HAP-1 (cell line): ENCODE results near the gene PDGFC.
"Not testable (repeated sequence)": the region's sequence is repeated elsewhere in the genome, so short reads cannot be mapped to it uniquely, and the experiment has no call there.

Experiments
- DNase-seq, 2 experiments: peaks; one replicate each; pipeline ENCODE4 v3.0.0-alpha.2; 2016 to 2020; ENCODE audit warnings: low spot score in 2 of 2
- H3K27me3 ChIP-seq: fragments of 250-450 bp; sonication (Bioruptor Pico); 2 replicates; pipeline ENCODE4 v1.5.1; 2020; ENCODE audit warnings: low read depth, mild to moderate bottlenecking, moderate library complexity
- H3K36me3 ChIP-seq: fragments of 250-450 bp; sonication (Bioruptor Pico); replicated peaks from 2 replicates; pipeline ENCODE4 v1.5.1; 2020; ENCODE audit warnings: mild to moderate bottlenecking
- H3K4me1 ChIP-seq: fragments of 250-450 bp; sonication (Bioruptor Pico); 2 replicates; pipeline ENCODE4 v1.5.1; 2020; ENCODE audit warnings: mild to moderate bottlenecking
- H3K4me3 ChIP-seq: fragments of 250-450 bp; sonication (Bioruptor Pico); 2 replicates; pipeline ENCODE4 v1.5.1; 2020; ENCODE audit warnings: mild to moderate bottlenecking, moderate library complexity
- H3K9me3 ChIP-seq: fragments of 250-450 bp; sonication (Bioruptor Pico); 2 replicates; pipeline ENCODE4 v1.5.1; 2020; ENCODE audit warnings: mild to moderate bottlenecking, moderate library complexity
- in situ Hi-C: fragments of 300-500 bp; cut with MboI; formaldehyde crosslinking; loops from 3 replicates; pipeline ENCODE4 v1.14.3; 2020; ENCODE audit warnings: low sequenced_read_pairs, inconsistent platforms, mixed read lengths

Gene PDGFC

DNA sequence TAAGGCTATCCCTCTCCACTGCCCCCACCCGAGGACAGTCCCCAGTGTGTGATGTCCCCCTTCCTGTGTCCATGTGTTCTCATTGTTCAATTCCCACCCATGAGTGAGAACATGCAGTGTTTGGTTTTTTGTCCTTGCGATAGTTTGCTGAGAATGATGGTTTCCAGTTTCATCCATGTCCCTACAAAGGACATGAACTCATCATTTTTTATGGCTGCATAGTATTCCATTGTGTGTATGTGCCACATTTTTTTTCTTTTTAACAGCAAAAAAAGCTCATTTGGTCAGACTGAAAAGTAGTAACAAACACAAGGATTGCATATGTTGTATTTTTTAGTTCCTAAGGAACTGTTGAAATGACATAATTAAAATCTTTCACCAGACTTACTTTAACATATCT lies 105.5 kb downstream of the PDGFC start:
- in situ Hi-C loops, H3K36me3 ChIP-seq, H3K9me3 ChIP-seq: not testable (repeated sequence)

DNA sequence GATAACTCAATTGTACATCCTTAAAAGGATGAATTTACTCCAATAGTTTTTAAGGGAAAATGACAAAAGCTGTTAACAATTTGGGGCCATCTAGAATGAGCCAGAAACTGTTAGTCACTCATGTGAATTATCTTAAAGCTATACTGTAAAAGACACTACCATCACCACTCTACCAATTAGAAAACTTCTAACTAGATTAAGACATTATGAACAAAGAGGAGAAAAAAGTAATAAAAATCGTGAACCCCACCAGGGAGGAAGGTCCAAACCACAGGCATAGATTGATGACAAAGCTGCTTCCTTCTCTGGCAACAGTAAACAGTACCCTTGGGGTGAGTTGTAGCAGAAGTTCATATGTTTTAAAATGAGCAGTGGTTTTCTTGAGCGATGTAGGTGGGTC lies 106.1 kb downstream of the PDGFC start:
- H3K4me3 ChIP-seq, result no peak overlapping the region
- H3K36me3 ChIP-seq, result no peaks in the 10 kb centered on the region
- DNase-seq, result no peak
- no peaks in the 10 kb centered on the region for H3K27me3 ChIP-seq
- no peaks in the 10 kb centered on the region for H3K9me3 ChIP-seq
- in situ Hi-C loops, result no loop called here
- H3K4me1 ChIP-seq, result peaks cover 18% of the 10 kb centered on the region

More for the DNA sequence above, 105.5 kb downstream of the PDGFC start:
- H3K4me3 ChIP-seq, DNase-seq, H3K27me3 ChIP-seq: not testable (repeated sequence)
- H3K4me1 ChIP-seq, result peaks cover 16% of the 10 kb centered on the region

GRCh38 chr4:156858071-156858470 lies 113.5 kb downstream of the PDGFC start:
- H3K4me3 ChIP-seq, result no peak overlapping the region
- no peaks in the 10 kb centered on the region for H3K27me3 ChIP-seq
- peaks cover 42% of the 10 kb centered on the region for H3K4me1 ChIP-seq
- DNase-seq, result peak in 1 of 2 experiments; percentile 94
- no peaks in the 10 kb centered on the region for H3K36me3 ChIP-seq
- in situ Hi-C loops, result no loop called here
- H3K9me3 ChIP-seq, result no peaks in the 10 kb centered on the region

- in situ Hi-C loops, result no loop called here
- Histone ChIP-seq H3K36me3 (no peaks in the 10 kb centered on the region), H3K4me3 (no peak overlapping the region), H3K9me3 (peaks cover 3% of the 10 kb centered on the region; the same call in 1 of the 2 replicates), H3K27me3 (no peaks in the 10 kb centered on the region), H3K4me1 (no peaks in the 10 kb centered on the region; the same call in none of the 2 replicates)
- DNase-seq, result no peak
Observed at GRCh38 chr4:156838761-156839160, 132.8 kb downstream of the PDGFC start.

DNA sequence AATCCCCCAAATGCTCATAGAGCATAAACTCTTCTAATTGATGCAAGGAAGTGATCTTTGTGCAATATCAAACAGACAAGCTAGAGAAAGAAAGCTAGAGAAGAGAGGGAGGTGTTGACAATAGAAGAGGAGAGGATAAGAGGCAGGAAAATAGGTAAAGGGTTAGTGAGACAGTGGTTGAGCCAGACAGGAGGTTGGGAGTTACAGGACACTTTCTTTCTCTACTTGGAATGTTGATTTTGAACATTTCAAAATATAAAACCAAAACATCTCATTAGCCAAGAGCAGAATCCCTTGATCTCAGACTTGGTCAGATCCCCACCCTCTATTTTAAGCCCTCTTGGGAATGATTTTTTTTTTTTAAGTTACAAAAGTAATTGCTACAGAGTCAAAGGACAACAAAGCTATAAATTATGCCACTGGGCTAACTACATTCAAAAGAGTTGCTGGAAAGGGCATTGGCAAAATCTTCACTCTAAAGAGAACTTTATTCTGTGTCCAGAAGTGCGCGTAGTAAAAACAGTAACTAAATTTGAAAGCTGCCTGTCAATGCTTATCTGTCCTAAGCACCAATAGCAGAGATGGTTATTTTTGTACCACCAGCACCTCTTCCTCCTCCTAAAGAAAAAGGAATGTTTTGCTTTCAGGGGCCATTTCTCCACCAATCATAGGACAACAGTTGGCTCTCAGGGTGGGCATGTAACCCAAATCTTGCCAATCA lies 133.8 kb downstream of the PDGFC start:
- Histone ChIP-seq H3K27me3 (no peaks in the 10 kb centered on the region), H3K4me1 (no peaks in the 10 kb centered on the region; the same call in none of the 2 replicates), H3K9me3 (peaks cover 3% of the 10 kb centered on the region; the same call in 1 of the 2 replicates), H3K36me3 (no peaks in the 10 kb centered on the region), H3K4me3 (no peak overlapping the region)
- in situ Hi-C loops, result no loop called here
- DNase-seq, result no peak

DNA sequence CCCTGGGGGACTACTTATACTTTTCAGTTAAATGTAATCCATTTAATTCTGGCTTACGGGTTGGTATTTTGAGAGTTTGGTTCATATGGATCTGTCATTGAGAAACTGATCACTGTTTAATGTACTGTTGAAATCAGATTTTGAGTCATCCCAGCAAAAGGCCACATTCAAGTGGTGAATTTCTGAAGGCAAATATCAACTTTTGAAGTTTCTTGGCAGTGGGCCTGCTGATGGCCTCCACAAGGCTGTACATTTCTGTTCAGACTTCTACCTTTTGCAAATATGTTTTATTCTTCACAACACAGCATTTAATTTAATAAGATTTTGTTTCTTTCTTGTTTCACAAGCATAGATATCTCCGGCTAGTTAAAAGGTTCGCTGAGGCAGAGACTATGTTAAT lies 138.7 kb downstream of the PDGFC start:
- Histone ChIP-seq H3K4me1 (no peaks in the 10 kb centered on the region; the same call in none of the 2 replicates), H3K27me3 (no peaks in the 10 kb centered on the region), H3K9me3 (no peaks in the 10 kb centered on the region), H3K4me3 (no peak overlapping the region), H3K36me3 (no peaks in the 10 kb centered on the region)
- in situ Hi-C loops, result no loop called here
- no peak for DNase-seq

GRCh38 chr4:156830351-156830750 lies 141.2 kb downstream of the PDGFC start:
- H3K4me1 ChIP-seq, result no peaks in the 10 kb centered on the region
- no peak for DNase-seq
- no peaks in the 10 kb centered on the region for H3K9me3 ChIP-seq
- no peaks in the 10 kb centered on the region for H3K36me3 ChIP-seq
- in situ Hi-C loops, result no loop called here
- H3K27me3 ChIP-seq, result no peaks in the 10 kb centered on the region
- H3K4me3 ChIP-seq, result no peak overlapping the region

- DNase-seq, result no peak
- no peaks in the 10 kb centered on the region for H3K36me3 ChIP-seq
- H3K4me3 ChIP-seq, result no peak overlapping the region
- in situ Hi-C loops, result no loop called here
- H3K27me3 ChIP-seq, result no peaks in the 10 kb centered on the region
- no peaks in the 10 kb centered on the region for H3K4me1 ChIP-seq
- no peaks in the 10 kb centered on the region for H3K9me3 ChIP-seq
Observed at GRCh38 chr4:156829201-156829873, 142.3 kb downstream of the PDGFC start.

- Histone ChIP-seq H3K27me3 (no peaks in the 10 kb centered on the region), H3K4me1 (no peaks in the 10 kb centered on the region), H3K36me3 (no peaks in the 10 kb centered on the region), H3K4me3 (no peak overlapping the region), H3K9me3 (no peaks in the 10 kb centered on the region)
- in situ Hi-C loops, result no loop called here
- no peak for DNase-seq
Observed at GRCh38 chr4:156827519-156827918, 144.1 kb downstream of the PDGFC start.

GRCh38 chr4:156825074-156825473 lies 146.5 kb downstream of the PDGFC start:
- Histone ChIP-seq H3K9me3 (no peaks in the 10 kb centered on the region), H3K27me3 (no peaks in the 10 kb centered on the region), H3K4me3 (no peak overlapping the region), H3K36me3 (no peaks in the 10 kb centered on the region), H3K4me1 (no peaks in the 10 kb centered on the region)
- DNase-seq, result no peak
- in situ Hi-C loops, result no loop called here

GRCh38 chr4:156824451-156825060 lies 147.0 kb downstream of the PDGFC start:
- in situ Hi-C loops, result no loop called here

DNA sequence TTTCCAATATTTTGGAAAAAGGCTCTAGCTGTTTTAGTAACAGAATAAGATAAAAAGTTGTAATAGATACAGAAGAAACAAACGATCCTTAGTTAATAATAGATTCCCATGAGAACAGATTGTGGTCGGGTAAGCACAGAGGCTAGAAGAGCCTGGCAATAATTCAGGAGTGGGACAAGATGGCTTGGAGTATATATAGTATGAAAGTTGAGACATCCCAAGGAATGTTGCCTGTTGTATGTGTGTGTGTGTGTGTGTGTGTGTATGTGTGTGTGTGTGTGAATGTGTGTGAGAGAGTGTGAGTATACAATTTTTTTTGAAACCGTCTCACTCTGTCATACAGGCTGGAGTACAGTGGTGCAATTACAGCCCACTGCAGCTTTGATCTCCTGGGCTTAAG lies 150.7 kb downstream of the PDGFC start:
- in situ Hi-C loops, result no loop called here
- no peaks in the 10 kb centered on the region; the same call in 1 of the 2 replicates for H3K9me3 ChIP-seq
- DNase-seq, result no peak

More at GRCh38 chr4:156824451-156825060, 147.0 kb downstream of the PDGFC start:
- Histone ChIP-seq H3K36me3 (no peaks in the 10 kb centered on the region), H3K9me3 (no peaks in the 10 kb centered on the region), H3K4me3 (no peak overlapping the region), H3K27me3 (no peaks in the 10 kb centered on the region), H3K4me1 (no peaks in the 10 kb centered on the region)
- DNase-seq, result no peak

DNA sequence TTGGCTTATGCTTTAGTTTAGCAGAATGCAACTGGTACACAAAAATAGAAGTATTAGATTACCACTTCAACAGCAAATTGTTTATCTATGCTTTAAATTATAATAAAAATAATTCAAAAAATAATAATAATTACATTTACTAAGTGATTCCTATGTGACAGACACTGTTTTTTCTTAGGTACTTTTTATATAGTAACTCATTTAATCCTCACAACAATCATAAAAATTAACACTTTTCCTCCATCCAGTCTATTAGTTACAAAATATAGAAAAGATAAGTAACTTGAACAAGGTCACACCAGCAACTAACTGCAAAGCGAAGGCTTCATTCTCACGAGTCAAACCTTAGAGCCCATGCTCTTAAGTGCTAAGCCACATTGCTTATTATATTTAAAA lies 155.2 kb downstream of the PDGFC start:
- in situ Hi-C loops, result no loop called here
- DNase-seq, result no peak
- no peaks in the 10 kb centered on the region for H3K36me3 ChIP-seq
- peaks cover 26% of the 10 kb centered on the region for H3K4me1 ChIP-seq
- H3K9me3 ChIP-seq, result no peaks in the 10 kb centered on the region; the same call in 1 of the 2 replicates
- H3K27me3 ChIP-seq, result no peaks in the 10 kb centered on the region
- H3K4me3 ChIP-seq, result no peak overlapping the region

More for the DNA sequence above, 150.7 kb downstream of the PDGFC start:
- no peak overlapping the region for H3K4me3 ChIP-seq
- no peaks in the 10 kb centered on the region for H3K27me3 ChIP-seq
- H3K4me1 ChIP-seq, result peaks cover 10% of the 10 kb centered on the region
- no peaks in the 10 kb centered on the region for H3K36me3 ChIP-seq
